Measurements from ENCODE around the gene ATXN1.

Gene ATXN1

GRCh38 chr6:16476861-16477260 is 284.4 kb downstream of the ATXN1 start:
- DNase-seq (ENCODE audit: low read depth), result no peak
- H3K4me3 ChIP-seq (ENCODE audit: low read length), result no peak overlapping the region
- TF ChIP-seq, protein P1, sequence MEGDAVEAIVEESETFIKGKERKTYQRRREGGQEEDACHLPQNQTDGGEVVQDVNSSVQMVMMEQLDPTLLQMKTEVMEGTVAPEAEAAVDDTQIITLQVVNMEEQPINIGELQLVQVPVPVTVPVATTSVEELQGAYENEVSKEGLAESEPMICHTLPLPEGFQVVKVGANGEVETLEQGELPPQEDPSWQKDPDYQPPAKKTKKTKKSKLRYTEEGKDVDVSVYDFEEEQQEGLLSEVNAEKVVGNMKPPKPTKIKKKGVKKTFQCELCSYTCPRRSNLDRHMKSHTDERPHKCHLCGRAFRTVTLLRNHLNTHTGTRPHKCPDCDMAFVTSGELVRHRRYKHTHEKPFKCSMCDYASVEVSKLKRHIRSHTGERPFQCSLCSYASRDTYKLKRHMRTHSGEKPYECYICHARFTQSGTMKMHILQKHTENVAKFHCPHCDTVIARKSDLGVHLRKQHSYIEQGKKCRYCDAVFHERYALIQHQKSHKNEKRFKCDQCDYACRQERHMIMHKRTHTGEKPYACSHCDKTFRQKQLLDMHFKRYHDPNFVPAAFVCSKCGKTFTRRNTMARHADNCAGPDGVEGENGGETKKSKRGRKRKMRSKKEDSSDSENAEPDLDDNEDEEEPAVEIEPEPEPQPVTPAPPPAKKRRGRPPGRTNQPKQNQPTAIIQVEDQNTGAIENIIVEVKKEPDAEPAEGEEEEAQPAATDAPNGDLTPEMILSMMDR (conservative IDR thresholded peaks at IDR 0.05; ENCODE audit: low read depth, low read length), result no peak

GRCh38 chr6:16475494-16475781 is 285.8 kb downstream of the ATXN1 start:
- no peak overlapping the region for H3K4me3 ChIP-seq (ENCODE audit: low read length)
- TF ChIP-seq, protein P1 (conservative IDR thresholded peaks at IDR 0.05; ENCODE audit: low read depth, low read length), result no peak
- no peak for DNase-seq (ENCODE audit: low read depth)

GRCh38 chr6:16474772-16475493 is 286.3 kb downstream of the ATXN1 start:
- TF ChIP-seq, protein P1 (conservative IDR thresholded peaks at IDR 0.05; ENCODE audit: low read depth, low read length), result no peak
- H3K4me3 ChIP-seq (ENCODE audit: low read length), result no peak overlapping the region
- DNase-seq (ENCODE audit: low read depth), result no peak

GRCh38 chr6:16473908-16474771 is 287.1 kb downstream of the ATXN1 start:
- no peak overlapping the region for H3K4me3 ChIP-seq (ENCODE audit: low read length)
- DNase-seq (ENCODE audit: low read depth), result no peak
- TF ChIP-seq, protein P1 (conservative IDR thresholded peaks at IDR 0.05; ENCODE audit: low read depth, low read length), result no peak

DNA sequence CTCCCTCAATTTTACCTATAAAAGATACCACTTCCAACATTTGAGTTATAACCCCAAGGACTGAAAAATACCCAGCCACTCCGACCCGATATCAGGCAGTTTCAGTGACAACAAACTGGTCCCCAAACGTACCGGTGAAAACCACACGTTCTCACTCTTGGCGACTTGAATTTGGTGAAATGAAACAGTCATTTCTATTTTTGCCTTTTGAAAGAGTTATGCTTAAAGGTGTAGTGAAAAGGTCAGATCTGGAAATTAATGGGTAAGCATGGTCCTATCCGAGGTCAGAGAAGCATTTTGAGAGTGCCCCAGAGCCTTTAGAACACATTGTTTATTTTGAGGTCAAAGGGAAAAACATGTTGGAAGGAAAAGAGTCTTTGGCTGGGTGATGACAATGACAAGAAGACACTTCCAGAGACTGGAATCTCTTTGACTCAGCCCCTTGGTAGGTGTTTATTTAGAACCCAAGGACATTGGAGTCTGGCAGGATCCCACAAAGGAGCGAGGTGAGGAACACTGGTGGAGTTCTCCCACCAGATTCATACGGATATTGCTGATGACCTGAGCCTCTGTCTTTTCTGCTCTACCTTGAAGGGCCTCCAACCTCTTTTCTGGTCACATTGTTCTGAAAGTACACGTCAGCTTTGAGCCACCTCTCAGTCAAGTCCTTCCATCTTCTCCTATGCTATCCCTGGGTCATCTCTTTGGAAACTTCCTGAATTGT is 287.9 kb downstream of the ATXN1 start:
- TF ChIP-seq, protein P1 (conservative IDR thresholded peaks at IDR 0.05; ENCODE audit: low read depth, low read length), result no peak
- no peak for DNase-seq (ENCODE audit: low read depth)
- H3K4me3 ChIP-seq (ENCODE audit: low read length), result no peak overlapping the region

DNA sequence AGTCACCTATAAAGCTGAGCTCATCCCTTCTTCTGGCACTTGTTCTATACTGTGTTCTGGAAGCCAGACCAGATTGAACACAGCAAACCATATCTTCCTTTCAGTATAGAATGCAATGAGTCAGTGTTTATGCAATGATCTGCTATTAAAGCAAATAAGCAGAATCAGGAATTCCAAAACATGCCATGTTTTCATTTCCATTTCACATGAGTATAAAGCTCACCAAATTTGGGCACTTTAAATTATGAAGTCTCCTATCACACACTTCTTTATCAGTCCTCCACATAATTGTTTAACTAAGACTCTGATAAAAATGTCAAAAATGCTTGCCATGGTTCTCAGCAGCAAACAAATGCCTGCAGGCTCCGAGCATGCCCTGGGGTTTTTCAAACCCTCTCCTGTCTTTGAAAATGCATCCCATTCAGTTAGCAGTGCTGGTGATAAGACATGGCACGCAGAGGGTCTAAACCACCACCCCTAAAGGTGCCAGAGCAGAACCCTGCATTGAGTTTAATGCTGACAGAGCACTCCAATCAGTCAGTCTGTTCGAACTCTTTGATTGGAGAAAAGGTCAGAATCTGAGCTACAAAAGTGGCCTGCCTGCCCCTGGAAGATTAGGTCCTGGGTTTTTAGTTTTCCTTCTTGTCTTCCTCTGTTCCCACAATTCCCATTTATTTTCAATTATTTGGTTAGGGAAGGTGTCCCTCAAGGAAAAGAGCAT is 288.8 kb downstream of the ATXN1 start:
- TF ChIP-seq, protein P1 (conservative IDR thresholded peaks at IDR 0.05; ENCODE audit: low read depth, low read length), result no peak
- DNase-seq (ENCODE audit: low read depth), result no peak
- H3K4me3 ChIP-seq (ENCODE audit: low read length), result no peak overlapping the region
